Measurements from ENCODE around the gene MICALL2.

MICALL2 gene

GRCh38 chr7:1480670-1481069 lies 21.4 kb upstream of the MICALL2 start:
- H3K4me3 ChIP-seq (ENCODE audit: low read depth, low read length), result no peak overlapping the region
- TF ChIP-seq MYC (IDR thresholded peaks at IDR 0.05; ENCODE audit: low read depth, low read length) (no peak), POLR2A (IDR thresholded peaks at IDR 0.05; ENCODE audit: extremely low read depth, insufficient read length) (no peak), CTCF (IDR thresholded peaks at IDR 0.05; ENCODE audit: low read depth, low read length) (no peak), MAX (IDR thresholded peaks at IDR 0.05; ENCODE audit: low read depth, low read length) (no peak)
- no peak for DNase-seq (ENCODE audit: low read depth)

GRCh38 chr7:1479287-1479686 lies 20.0 kb upstream of the MICALL2 start:
- H3K4me3 ChIP-seq (ENCODE audit: low read depth, low read length), result no peak overlapping the region
- TF ChIP-seq MYC (IDR thresholded peaks at IDR 0.05; ENCODE audit: low read depth, low read length) (no peak), MAX (IDR thresholded peaks at IDR 0.05; ENCODE audit: low read depth, low read length) (no peak), CTCF (IDR thresholded peaks at IDR 0.05; ENCODE audit: low read depth, low read length) (no peak), POLR2A (IDR thresholded peaks at IDR 0.05; ENCODE audit: extremely low read depth, insufficient read length) (no peak)
- DNase-seq (ENCODE audit: low read depth), result no peak

- no peak for DNase-seq (ENCODE audit: low read depth)
- H3K4me3 ChIP-seq (ENCODE audit: low read depth, low read length), result no peak overlapping the region
- TF ChIP-seq MAX (IDR thresholded peaks at IDR 0.05; ENCODE audit: low read depth, low read length) (no peak), POLR2A (IDR thresholded peaks at IDR 0.05; ENCODE audit: extremely low read depth, insufficient read length) (no peak), CTCF (IDR thresholded peaks at IDR 0.05; ENCODE audit: low read depth, low read length) (no peak), MYC (IDR thresholded peaks at IDR 0.05; ENCODE audit: low read depth, low read length) (no peak)
Observed at GRCh38 chr7:1478480-1478879, 19.2 kb upstream of the MICALL2 start.

GRCh38 chr7:1476859-1477258 lies 17.6 kb upstream of the MICALL2 start:
- H3K4me3 ChIP-seq (ENCODE audit: low read depth, low read length), result no peak overlapping the region
- TF ChIP-seq POLR2A (IDR thresholded peaks at IDR 0.05; ENCODE audit: extremely low read depth, insufficient read length), result no peak
- no peak for TF ChIP-seq MYC (IDR thresholded peaks at IDR 0.05; ENCODE audit: low read depth, low read length)
- no peak for TF ChIP-seq CTCF (IDR thresholded peaks at IDR 0.05; ENCODE audit: low read depth, low read length)
- no peak for TF ChIP-seq MAX (IDR thresholded peaks at IDR 0.05; ENCODE audit: low read depth, low read length)
- no peak for DNase-seq (ENCODE audit: low read depth)

GRCh38 chr7:1475991-1476390 lies 16.7 kb upstream of the MICALL2 start:
- no peak overlapping the region for H3K4me3 ChIP-seq (ENCODE audit: low read depth, low read length)
- no peak for DNase-seq (ENCODE audit: low read depth)
- TF ChIP-seq CTCF (IDR thresholded peaks at IDR 0.05; ENCODE audit: low read depth, low read length), result no peak

GRCh38 chr7:1475393-1475792 lies 16.1 kb upstream of the MICALL2 start:
- no peak overlapping the region for H3K4me3 ChIP-seq (ENCODE audit: low read depth, low read length)
- no peak for TF ChIP-seq CTCF (IDR thresholded peaks at IDR 0.05; ENCODE audit: low read depth, low read length)
- no peak for TF ChIP-seq POLR2A (IDR thresholded peaks at IDR 0.05; ENCODE audit: extremely low read depth, insufficient read length)
- TF ChIP-seq MYC (IDR thresholded peaks at IDR 0.05; ENCODE audit: low read depth, low read length), result no peak
- no peak for TF ChIP-seq MAX (IDR thresholded peaks at IDR 0.05; ENCODE audit: low read depth, low read length)
- DNase-seq (ENCODE audit: low read depth), result no peak

All from NB4 (cell line).